ENCODE results near the gene KRT75. TPM values are rescaled to one million over a fixed set of nuclear protein-coding genes. Genes with fewer than 3 reads are reported as not detected.

Gene KRT75
- total and polyA plus RNA-seq, 8 donors: not detected

GRCh38 chr12:52407918-52408317 is 26.3 kb downstream of the KRT75 start:
- Histone ChIP-seq H3K4me1 (no peaks in the 10 kb centered on the region), H3K27me3 (no peaks in the 10 kb centered on the region), H3K4me3 (no peak overlapping the region), H3K9me3 (no peaks in the 10 kb centered on the region), H3K27ac (no peak overlapping the region), H3K36me3 (no peaks in the 10 kb centered on the region)
- TF ChIP-seq CTCF (IDR thresholded peaks at IDR 0.05): no peak
- intact Hi-C loops (cut with DNase I): no loop called here
- ATAC-seq (no peak), FAIRE-seq (no peak), DNase-seq (no peak)
- WGBS, 2 donors: 78 to 80% methylated on average over 5 of the region's 5 CpGs

GRCh38 chr12:52405922-52406385 is 28.2 kb downstream of the KRT75 start, which contains the start of gene KRT82:
KRT82 (minus strand) TSS chr12:52406335; CDS start chr12:52406277, 58 bp downstream.
- no peaks in the 10 kb centered on the region for H3K36me3 ChIP-seq
- no peaks in the 10 kb centered on the region for H3K27me3 ChIP-seq
- no peak within 1 kb of the TSS for H3K4me3 ChIP-seq
- ATAC-seq: no peak
- WGBS, 2 donors: 74 to 82% methylated on average over 14 of the region's 14 CpGs
- no peak for TF ChIP-seq CTCF (IDR thresholded peaks at IDR 0.05)
- H3K9me3 ChIP-seq: no peaks in the 10 kb centered on the region
- no peaks in the 10 kb centered on the region for H3K4me1 ChIP-seq
- intact Hi-C loops (cut with DNase I): no loop called here
- no peak for DNase-seq
- FAIRE-seq: no peak
- H3K27ac ChIP-seq: no peak within 1 kb of the TSS

DNA sequence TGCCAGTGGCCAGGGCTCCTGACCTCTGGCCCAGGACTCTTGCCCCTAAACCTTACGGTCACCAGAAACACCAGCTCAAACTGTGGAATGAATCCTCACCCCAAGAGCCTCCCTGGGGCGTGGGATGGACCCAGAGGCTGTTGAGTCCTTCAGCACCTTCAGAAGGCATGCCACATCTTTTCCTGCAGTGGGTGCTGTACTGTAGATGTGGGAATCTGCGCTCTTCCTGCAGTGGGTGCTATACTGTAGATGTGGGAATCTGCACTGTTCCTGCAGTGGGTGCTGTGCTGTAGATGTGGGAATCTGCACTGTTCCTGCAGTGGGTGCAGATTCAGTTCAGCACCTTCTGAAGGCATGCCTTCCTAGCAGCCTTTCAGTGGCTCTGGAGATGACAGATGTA is 29.2 kb downstream of the KRT75 start:
- no peak for DNase-seq
- WGBS, 2 donors: 84 to 88% methylated on average over 3 of the region's 3 CpGs
- Histone ChIP-seq H3K27ac (no peak overlapping the region), H3K36me3 (no peaks in the 10 kb centered on the region), H3K4me3 (no peak overlapping the region), H3K4me1 (no peaks in the 10 kb centered on the region), H3K9me3 (no peaks in the 10 kb centered on the region), H3K27me3 (no peaks in the 10 kb centered on the region)
- no peak for TF ChIP-seq CTCF (IDR thresholded peaks at IDR 0.05)
- no peak for ATAC-seq
- intact Hi-C loops (cut with DNase I): no loop called here
- no peak for FAIRE-seq

DNA sequence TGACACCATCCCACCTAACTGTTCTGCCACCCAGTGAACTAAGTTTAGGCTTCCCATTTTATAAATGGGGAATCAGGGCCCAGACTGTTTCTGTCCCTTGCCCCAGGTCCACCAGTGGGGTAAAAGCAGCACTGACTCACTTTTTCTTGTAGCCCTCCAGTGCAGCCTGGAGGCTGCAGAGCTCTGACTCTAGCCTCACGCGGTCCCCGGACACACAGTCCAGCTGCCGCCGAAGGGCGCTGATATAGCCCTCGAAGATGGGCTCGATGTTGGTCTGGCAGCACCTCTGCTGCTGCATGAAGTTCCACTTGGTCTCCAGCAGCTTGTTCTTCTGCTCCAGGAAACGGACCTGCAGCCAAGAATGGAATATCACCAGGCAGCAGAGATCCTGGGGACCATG is 30.6 kb downstream of the KRT75 start:
- DNase-seq (no peak), FAIRE-seq (no peak), ATAC-seq (no peak)
- no peaks in the 10 kb centered on the region for H3K4me1 ChIP-seq
- no peak for TF ChIP-seq CTCF (IDR thresholded peaks at IDR 0.05)
- no peaks in the 10 kb centered on the region for H3K36me3 ChIP-seq
- intact Hi-C loops (cut with DNase I): no loop called here
- no peaks in the 10 kb centered on the region for H3K9me3 ChIP-seq
- no peaks in the 10 kb centered on the region for H3K27me3 ChIP-seq
- H3K4me3 ChIP-seq: no peak overlapping the region
- no peak overlapping the region for H3K27ac ChIP-seq
- 85 to 89% methylated on average over 9 of the region's 9 CpGs for WGBS, 2 donors

DNA sequence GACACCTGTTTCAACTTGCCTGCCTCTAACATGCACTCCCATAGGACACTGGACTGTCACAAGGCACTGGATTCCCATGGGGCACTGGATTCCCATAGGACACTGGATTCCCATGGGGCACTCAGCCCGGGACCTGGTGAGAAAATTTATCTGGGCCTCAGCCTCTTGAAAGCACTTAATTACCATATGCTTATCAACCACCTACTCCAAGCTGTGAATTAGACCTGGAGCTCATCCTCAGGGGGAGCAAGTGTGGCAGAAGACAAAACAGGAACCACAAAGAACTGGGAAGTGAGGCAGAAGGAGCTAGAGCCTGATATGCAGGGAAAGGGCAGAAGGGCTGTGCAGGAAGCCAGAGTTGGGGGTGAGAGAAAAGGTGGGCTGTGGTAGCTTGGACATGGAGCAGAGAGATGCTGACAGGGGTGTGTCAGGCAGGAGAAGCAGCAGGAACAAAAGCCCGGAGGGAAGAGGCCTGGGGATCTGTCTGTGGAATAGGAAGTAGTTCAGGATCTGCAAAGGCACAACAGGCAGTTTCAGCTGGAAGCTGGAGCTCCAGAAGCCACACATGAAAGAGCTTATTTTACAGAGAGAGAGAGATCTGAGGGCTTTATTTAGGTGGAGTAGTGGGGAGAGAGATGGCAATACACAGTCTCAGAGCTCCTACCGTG is 31.2 kb downstream of the KRT75 start:
- WGBS, 2 donors: 68 to 69% methylated on average over 3 of the region's 3 CpGs
- no peaks in the 10 kb centered on the region for H3K36me3 ChIP-seq
- TF ChIP-seq CTCF (IDR thresholded peaks at IDR 0.05): no peak
- DNase-seq (no peak), FAIRE-seq (no peak), ATAC-seq (no peak)
- H3K9me3 ChIP-seq: no peaks in the 10 kb centered on the region
- H3K4me1 ChIP-seq: no peaks in the 10 kb centered on the region
- no peak overlapping the region for H3K4me3 ChIP-seq
- H3K27ac ChIP-seq: no peak overlapping the region
- intact Hi-C loops (cut with DNase I): no loop called here
- no peaks in the 10 kb centered on the region for H3K27me3 ChIP-seq

Data from pancreas (tissue), 10 donors.